Epithelial cell of proximal tubule (primary cell): ENCODE results near the gene IGFALS. TPM values are rescaled to one million over a fixed set of nuclear protein-coding genes. Genes with fewer than 3 reads are reported as not detected.

Source experiments
- DNase-seq: peaks from one replicate; pipeline ENCODE4 v3.0.0-alpha.2; 2011; ENCODE audit warnings: low read depth
- H3K4me3 ChIP-seq: 2 replicates; pipeline ENCODE4 v1.5.1; 2011; ENCODE audit warnings: low read depth, mild to moderate bottlenecking, low read length
- total RNA-seq: library from RNA; depleted of rRNA; stranded (reverse); fragments of >200 nt; gene quantifications from 2 replicates; pipeline ENCODE4 v1.2.3, GENCODE V29; 2015
- TF ChIP-seq, protein P1 (sequence below): conservative IDR thresholded peaks from 2 replicates; pipeline ENCODE4 v1.5.1; 2012; ENCODE audit warnings: low read depth, mild to moderate bottlenecking, low read length

IGFALS gene
- total RNA-seq, 1 donor from 2014 or later, result 2.6 TPM

DNA sequence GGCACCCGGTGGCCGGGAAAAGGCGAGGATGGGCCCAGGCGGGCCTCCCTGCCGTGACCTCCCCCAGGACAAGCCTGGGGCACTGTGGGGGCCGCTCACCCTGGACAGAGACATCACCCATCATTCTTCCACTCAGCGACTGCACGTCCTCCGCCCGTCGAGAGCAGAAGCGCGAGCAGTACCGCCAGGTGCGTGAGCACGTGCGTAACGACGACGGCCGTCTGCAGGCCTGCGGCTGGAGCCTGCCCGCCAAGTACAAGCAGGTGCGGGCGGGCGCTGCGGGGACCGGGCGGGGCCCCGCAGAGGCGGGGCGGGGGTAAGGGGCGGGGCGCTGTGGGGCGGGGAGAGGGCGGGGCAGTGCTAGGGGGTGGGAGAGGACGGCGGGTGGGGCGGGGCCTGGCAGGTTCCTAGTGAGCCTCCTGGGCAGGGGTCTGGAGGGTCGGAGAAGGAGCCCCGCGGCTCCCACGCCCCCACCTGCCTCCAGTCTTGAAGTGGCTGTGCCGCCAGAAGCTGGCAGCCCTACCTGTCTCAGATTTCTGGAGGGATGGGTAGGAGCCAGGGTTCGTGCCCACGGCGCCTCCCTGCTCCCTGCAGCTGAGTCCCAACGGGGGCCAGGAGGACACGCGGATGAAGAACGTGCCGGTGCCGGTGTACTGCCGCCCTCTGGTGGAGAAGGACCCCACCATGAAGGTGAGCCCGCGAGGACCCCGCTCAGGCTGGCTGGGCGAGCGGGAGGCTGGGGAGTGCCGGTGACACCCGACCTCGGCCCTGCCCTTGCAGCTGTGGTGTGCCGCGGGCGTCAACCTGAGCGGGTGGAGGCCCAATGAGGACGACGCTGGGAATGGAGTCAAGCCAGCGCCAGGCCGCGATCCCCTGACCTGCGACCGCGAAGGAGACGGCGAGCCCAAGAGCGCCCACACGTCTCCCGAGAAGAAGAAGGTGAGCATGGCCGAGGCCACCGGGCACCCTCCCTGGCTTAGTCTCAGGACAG lies 29.7 kb downstream of the IGFALS start:
- H3K4me3 ChIP-seq, result no peak overlapping the region
- no peak for DNase-seq
- TF ChIP-seq, protein P1, sequence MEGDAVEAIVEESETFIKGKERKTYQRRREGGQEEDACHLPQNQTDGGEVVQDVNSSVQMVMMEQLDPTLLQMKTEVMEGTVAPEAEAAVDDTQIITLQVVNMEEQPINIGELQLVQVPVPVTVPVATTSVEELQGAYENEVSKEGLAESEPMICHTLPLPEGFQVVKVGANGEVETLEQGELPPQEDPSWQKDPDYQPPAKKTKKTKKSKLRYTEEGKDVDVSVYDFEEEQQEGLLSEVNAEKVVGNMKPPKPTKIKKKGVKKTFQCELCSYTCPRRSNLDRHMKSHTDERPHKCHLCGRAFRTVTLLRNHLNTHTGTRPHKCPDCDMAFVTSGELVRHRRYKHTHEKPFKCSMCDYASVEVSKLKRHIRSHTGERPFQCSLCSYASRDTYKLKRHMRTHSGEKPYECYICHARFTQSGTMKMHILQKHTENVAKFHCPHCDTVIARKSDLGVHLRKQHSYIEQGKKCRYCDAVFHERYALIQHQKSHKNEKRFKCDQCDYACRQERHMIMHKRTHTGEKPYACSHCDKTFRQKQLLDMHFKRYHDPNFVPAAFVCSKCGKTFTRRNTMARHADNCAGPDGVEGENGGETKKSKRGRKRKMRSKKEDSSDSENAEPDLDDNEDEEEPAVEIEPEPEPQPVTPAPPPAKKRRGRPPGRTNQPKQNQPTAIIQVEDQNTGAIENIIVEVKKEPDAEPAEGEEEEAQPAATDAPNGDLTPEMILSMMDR, result peak; percentile 35

DNA sequence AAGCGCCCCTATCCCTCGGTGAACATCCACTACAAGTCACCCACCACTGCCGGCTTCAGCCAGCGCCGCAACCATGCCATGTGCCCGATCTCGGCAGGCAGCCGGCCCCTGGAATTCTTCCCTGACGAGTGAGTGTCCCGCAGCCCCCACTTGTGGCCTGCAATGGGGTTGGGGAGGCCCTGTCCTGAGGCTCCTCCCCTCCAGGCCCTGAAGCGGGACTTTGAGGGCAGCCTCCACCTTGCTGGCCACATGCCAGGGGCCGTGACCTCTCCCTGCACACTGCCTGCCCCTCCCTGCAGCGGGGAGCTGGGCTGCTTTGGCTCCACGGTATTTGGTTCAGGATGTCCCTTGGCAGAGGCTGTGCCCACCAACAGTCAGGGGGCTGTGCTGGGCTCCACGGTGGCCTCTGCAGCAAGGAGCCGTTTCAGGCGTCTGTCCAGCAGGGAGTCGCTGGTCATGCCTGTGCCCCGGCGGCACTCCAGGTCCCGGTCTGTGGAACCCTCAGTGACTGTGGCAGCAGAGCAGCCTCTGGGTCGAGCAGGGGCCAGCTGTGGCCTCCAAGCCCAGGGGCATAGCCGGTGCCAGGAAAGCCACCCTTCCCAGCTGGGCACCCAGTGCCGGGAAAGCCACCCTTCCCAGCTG lies 30.5 kb downstream of the IGFALS start:
- no peak for DNase-seq
- H3K4me3 ChIP-seq, result no peak overlapping the region
- TF ChIP-seq, protein P1, result no peak

DNA sequence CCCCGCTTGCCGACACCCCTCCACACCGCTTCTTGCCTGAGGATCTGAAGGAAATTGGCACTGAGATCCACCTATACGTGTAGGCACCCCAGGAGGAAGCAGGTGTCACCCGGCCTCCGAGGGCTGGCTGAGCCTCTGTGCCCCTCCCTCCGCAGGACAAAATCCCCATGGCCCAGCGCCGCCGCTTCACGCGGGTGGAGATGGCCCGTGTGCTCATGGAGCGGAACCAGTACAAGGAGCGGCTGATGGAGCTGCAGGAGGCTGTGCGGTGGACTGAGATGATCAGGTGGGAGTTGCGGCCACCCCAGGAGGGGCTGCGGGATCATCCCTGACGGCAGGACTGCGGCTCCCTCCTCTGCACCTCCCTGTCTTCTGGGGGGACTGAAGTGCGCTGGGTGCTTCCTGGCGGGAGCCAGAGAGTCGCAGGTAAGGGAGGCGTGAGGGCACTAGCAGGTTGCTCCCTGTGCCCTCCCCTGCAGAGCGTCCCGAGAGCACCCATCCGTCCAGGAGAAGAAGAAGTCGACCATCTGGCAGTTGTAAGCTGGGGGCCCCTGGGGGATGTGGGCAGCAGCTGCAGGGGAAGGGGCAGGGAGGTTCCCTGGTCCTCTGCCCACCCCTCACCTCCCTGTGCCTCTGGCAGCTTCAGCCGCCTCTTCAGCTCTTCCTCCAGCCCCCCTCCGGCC lies 31.2 kb downstream of the IGFALS start:
- TF ChIP-seq, protein P1, result no peak
- H3K4me3 ChIP-seq, result no peak overlapping the region
- DNase-seq, result no peak

DNA sequence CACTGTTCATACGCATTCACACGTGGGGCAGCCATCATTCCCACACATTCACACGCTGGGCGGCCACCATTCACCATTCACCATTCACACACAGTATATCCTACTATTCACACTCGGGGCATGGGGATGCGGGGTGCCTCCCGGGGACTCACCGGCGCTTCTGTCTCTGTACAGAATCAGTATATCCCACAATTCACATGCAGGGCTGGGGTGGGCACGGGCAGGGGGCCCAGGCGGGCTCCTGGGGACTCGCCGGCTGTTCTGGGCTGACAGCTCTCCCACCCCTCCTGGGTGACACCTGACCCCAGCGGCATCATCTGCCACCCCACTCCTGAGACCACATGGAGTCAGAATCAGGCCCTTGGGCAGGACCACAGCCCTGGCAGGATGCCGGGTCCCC lies 31.8 kb downstream of the IGFALS start:
- DNase-seq, result no peak
- H3K4me3 ChIP-seq, result no peak overlapping the region
- TF ChIP-seq, protein P1, result no peak

DNA sequence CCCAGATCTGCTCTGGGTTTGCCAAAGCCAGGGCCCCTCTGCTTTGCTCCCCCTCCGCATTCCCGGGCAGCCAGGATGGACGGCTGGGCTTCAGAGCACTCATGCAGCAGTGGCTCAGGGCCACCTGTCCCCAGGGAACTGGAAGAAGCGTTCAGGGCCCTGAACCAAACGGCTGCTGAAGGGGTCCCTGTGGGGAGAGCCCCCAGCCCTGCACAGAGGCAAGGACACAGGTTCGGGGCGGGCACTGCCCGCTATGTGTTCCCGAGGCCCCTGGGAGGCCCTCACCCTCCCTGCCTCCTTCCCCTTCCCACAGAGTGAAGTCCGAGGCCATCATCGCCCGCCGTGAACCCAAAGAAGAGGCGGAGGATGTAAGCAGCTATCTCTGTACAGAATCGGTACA lies 32.6 kb downstream of the IGFALS start:
- TF ChIP-seq, protein P1, result no peak
- H3K4me3 ChIP-seq, result no peak overlapping the region
- DNase-seq, result no peak

DNA sequence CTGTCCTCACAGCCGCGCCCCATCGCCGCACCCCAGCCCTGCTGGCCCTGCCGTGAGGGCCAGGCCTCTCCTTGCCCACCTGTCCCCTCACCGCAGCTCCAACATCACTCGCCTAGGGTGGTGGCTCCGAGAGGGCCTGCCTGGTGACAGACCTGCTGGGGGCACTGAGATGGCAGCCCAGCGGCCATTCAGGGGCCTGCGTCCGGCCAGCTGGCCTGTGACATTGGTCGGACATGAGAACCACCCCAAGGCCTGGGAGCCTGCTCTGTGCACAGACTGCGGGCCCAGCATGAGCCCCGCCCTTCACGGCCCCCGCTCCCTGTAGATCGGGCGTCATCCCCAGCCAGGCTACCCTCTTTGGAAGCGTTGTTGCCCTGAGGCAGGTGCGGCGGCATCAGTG lies 34.0 kb downstream of the IGFALS start:
- TF ChIP-seq, protein P1, result no peak
- H3K4me3 ChIP-seq, result no peak overlapping the region
- DNase-seq, result no peak
